H1 (cell line): ENCODE measurements around the gene NACAD. TPM values are rescaled to one million over a fixed set of nuclear protein-coding genes. Genes with fewer than 3 reads are reported as not detected.

Source experiments
- CTCF ChIA-PET: fragments of 300-600 bp; sonication (Branson Sonifier 250); formaldehyde crosslinking; loops from one replicate; lab custom pipeline; 2021; ENCODE audit not compliant: partially characterized antibody; lab: Charles Lee
- POLR2A ChIA-PET: fragments of 300-600 bp; sonication (Branson Sonifier 250); formaldehyde crosslinking; loops from one replicate; lab custom pipeline; 2021; ENCODE audit warnings: inconsistent platforms; ENCODE audit not compliant: partially characterized antibody; lab: Charles Lee
- DNase-seq, 2 experiments: peaks; one replicate each; pipeline versions ENCODE4 v3.0.0 to v3.0.0-alpha.2; 2010 to 2022; ENCODE audit warnings: low spot score in 2 of 2, low read depth in 1 of 2, mixed read lengths in 1 of 2
- FAIRE-seq: peaks from 2 replicates; lab custom pipeline; 2011; peaks lifted over from hg19 to GRCh38; lab: Jason Lieb, UNC
- H2AFZ ChIP-seq: 2 replicates; pipeline ENCODE4 v1.8.1; 2012; ENCODE audit warnings: low read length, inconsistent platforms
- H2AK5ac ChIP-seq: 2 replicates; pipeline ENCODE4 v1.6.1; 2013; ENCODE audit warnings: low read depth, low read length
- H2BK120ac ChIP-seq: replicated peaks from 2 replicates; pipeline ENCODE3; 2013; ENCODE audit warnings: low read depth, low read length, inconsistent platforms
- H2BK12ac ChIP-seq: 2 replicates; pipeline ENCODE4 v1.6.1; 2013; ENCODE audit warnings: low read depth, low read length
- H2BK15ac ChIP-seq: 2 replicates; pipeline ENCODE4 v1.6.1; 2013; ENCODE audit warnings: low read length
- H2BK20ac ChIP-seq: 2 replicates; pipeline ENCODE4 v1.6.1; 2013; ENCODE audit warnings: low read length
- H2BK5ac ChIP-seq: 2 replicates; pipeline ENCODE4 v1.6.1; 2013; ENCODE audit warnings: low read depth, low read length
- H3K14ac ChIP-seq: 2 replicates; pipeline ENCODE4 v1.6.1; 2013; ENCODE audit warnings: inconsistent platforms; ENCODE audit not compliant: insufficient read length
- H3K18ac ChIP-seq: 2 replicates; pipeline ENCODE4 v1.6.1; 2013; ENCODE audit warnings: low read length; ENCODE audit errors: extremely low read depth
- H3K23ac ChIP-seq: 2 replicates; pipeline ENCODE4 v1.6.1; 2013; ENCODE audit warnings: inconsistent platforms; ENCODE audit not compliant: insufficient read length
- H3K23me2 ChIP-seq: 2 replicates; pipeline ENCODE4 v1.6.1; 2013; ENCODE audit warnings: low read depth, low read length
- H3K27ac ChIP-seq: 2 replicates; pipeline ENCODE4 v1.6.1; 2011; ENCODE audit warnings: low read depth, low read length, inconsistent platforms
- H3K27me3 ChIP-seq, 4 experiments: replicated peaks in 1 of 4; 1 replicate in 1 of 4; 2 replicates in 3 of 4; pipeline versions ENCODE4 v1.6.1 to v1.8.1; 2011 to 2013; ENCODE audit warnings: low read length in 3 of 4, mild to moderate bottlenecking in 3 of 4, inconsistent platforms in 2 of 4, mixed read lengths in 2 of 4, moderate library complexity in 1 of 4; ENCODE audit not compliant: control insufficient read depth in 3 of 4, insufficient read depth in 3 of 4; ENCODE audit errors: extremely low read depth in 1 of 4
- H3K36me3 ChIP-seq, 4 experiments: 2 replicates each; pipeline versions ENCODE4 v1.6.1 to v1.8.1; 2011 to 2013; ENCODE audit warnings: mild to moderate bottlenecking in 4 of 4, low read length in 3 of 4, moderate library complexity in 2 of 4, control low read depth in 1 of 4, inconsistent platforms in 1 of 4; ENCODE audit not compliant: insufficient read depth in 4 of 4, control insufficient read depth in 2 of 4
- H3K4ac ChIP-seq: replicated peaks from 2 replicates; pipeline ENCODE3; 2013; ENCODE audit warnings: low read length, low read depth, mixed read lengths, inconsistent platforms; ENCODE audit not compliant: insufficient read length
- H3K4me1 ChIP-seq, 4 experiments: replicated peaks in 1 of 4; 1 replicate in 1 of 4; 2 replicates in 3 of 4; pipeline versions ENCODE4 v1.6.1 to v1.8.1; 2011 to 2013; ENCODE audit warnings: low read length in 3 of 4, inconsistent platforms in 2 of 4, mixed read lengths in 1 of 4; ENCODE audit not compliant: insufficient read depth in 4 of 4, control insufficient read depth in 3 of 4
- H3K4me2 ChIP-seq, 2 experiments: 2 replicates each; pipeline versions ENCODE4 v1.6.1 to v1.8.1; 2011 to 2013; ENCODE audit warnings: low read depth in 2 of 2, low read length in 2 of 2, control low read depth in 1 of 2, inconsistent platforms in 1 of 2, mild to moderate bottlenecking in 1 of 2; ENCODE audit not compliant: insufficient read depth in 1 of 2
- H3K4me3 ChIP-seq, 4 experiments: fragments of 200-600, 300-600 bp in 1 of 4; sonication (generic), shearing (Covaris generic), sonication (Bioruptor Twin) in 1 of 4; 2 replicates each; pipeline versions ENCODE4 v1.5.1 to v1.8.1; 2011 to 2016; ENCODE audit warnings: low read length in 4 of 4, low read depth in 3 of 4, control low read depth in 2 of 4, inconsistent platforms in 2 of 4, mild to moderate bottlenecking in 2 of 4, mixed read lengths in 1 of 4, moderate library complexity in 1 of 4; ENCODE audit not compliant: insufficient read depth in 2 of 4; ENCODE audit errors: extremely low read depth in 1 of 4
- H3K56ac ChIP-seq: replicated peaks from 2 replicates; pipeline ENCODE3; 2013; ENCODE audit warnings: low read depth, mild to moderate bottlenecking, mixed read lengths, low read length, inconsistent platforms; ENCODE audit not compliant: insufficient read length
- H3K79me1 ChIP-seq: 2 replicates; pipeline ENCODE4 v1.6.1; 2013; ENCODE audit warnings: low read depth, low read length, control low read depth
- H3K79me2 ChIP-seq, 2 experiments: 2 replicates each; pipeline versions ENCODE4 v1.6.1 to v1.8.1; 2012 to 2013; ENCODE audit warnings: low read length in 2 of 2, mild to moderate bottlenecking in 2 of 2, inconsistent platforms in 1 of 2; ENCODE audit not compliant: insufficient read depth in 2 of 2, control insufficient read depth in 1 of 2
- H3K9ac ChIP-seq, 4 experiments: replicated peaks in 1 of 4; 1 replicate in 1 of 4; 2 replicates in 3 of 4; pipeline versions ENCODE4 v1.6.1 to v1.8.1; 2011 to 2013; ENCODE audit warnings: low read depth in 3 of 4, low read length in 3 of 4, control low read depth in 2 of 4, mild to moderate bottlenecking in 2 of 4, moderate library complexity in 2 of 4, inconsistent platforms in 1 of 4; ENCODE audit errors: extremely low read depth in 1 of 4
- H3K9me3 ChIP-seq, 2 experiments: 2 replicates each; pipeline versions ENCODE4 v1.6.1 to v1.8.1; 2012 to 2013; ENCODE audit warnings: mild to moderate bottlenecking in 2 of 2, moderate library complexity in 2 of 2, control low read depth in 1 of 2, inconsistent platforms in 1 of 2, low read depth in 1 of 2, low read length in 1 of 2, mixed read lengths in 1 of 2; ENCODE audit not compliant: insufficient read depth in 2 of 2
- H4K20me1 ChIP-seq, 2 experiments: replicated peaks in 1 of 2; 2 replicates each; pipeline versions ENCODE3 to v1.8.1; 2011 to 2013; ENCODE audit warnings: inconsistent platforms in 2 of 2, low read length in 2 of 2, mild to moderate bottlenecking in 1 of 2; ENCODE audit not compliant: insufficient read depth in 2 of 2, control insufficient read depth in 1 of 2
- H4K5ac ChIP-seq: 2 replicates; pipeline ENCODE4 v1.6.1; 2013; ENCODE audit warnings: low read length, low read depth, mixed read lengths, inconsistent platforms; ENCODE audit not compliant: insufficient read length
- H4K8ac ChIP-seq: 2 replicates; pipeline ENCODE4 v1.8.0; 2013; ENCODE audit warnings: mild to moderate bottlenecking, moderate library complexity, low read length, inconsistent platforms; ENCODE audit not compliant: insufficient read depth; ENCODE audit errors: extremely low read depth
- H4K91ac ChIP-seq: replicated peaks from 2 replicates; pipeline ENCODE3; 2013; ENCODE audit warnings: low read length, mixed read lengths, inconsistent platforms; ENCODE audit not compliant: insufficient read length
- BCL11A ChIP-seq, 2 experiments: IDR thresholded peaks; one replicate each; pipeline ENCODE4 v1.6.1; 2011; ENCODE audit warnings: low read depth in 2 of 2, low read length in 2 of 2, mild to moderate bottlenecking in 2 of 2
- CREB1 ChIP-seq: IDR thresholded peaks from 2 replicates; pipeline ENCODE4 v1.6.1; 2012; ENCODE audit warnings: inconsistent platforms
- EP300 ChIP-seq, 2 experiments: IDR thresholded peaks; 1 replicate in 1 of 2; 2 replicates in 1 of 2; pipeline ENCODE4 v1.6.1; 2011 to 2012; ENCODE audit warnings: low read depth in 2 of 2, low read length in 2 of 2, mild to moderate bottlenecking in 2 of 2, borderline replicate concordance in 1 of 2, inconsistent platforms in 1 of 2, moderate library complexity in 1 of 2
- HDAC2 ChIP-seq, 2 experiments: fragments of 300-600 bp in 1 of 2; sonication (generic) in 1 of 2; IDR thresholded peaks; 2 replicates each; pipeline ENCODE4 v1.6.1; 2011 to 2012; ENCODE audit warnings: low read depth in 2 of 2, low read length in 2 of 2, mild to moderate bottlenecking in 2 of 2, moderate library complexity in 2 of 2, borderline replicate concordance in 1 of 2, inconsistent platforms in 1 of 2
- HDAC6 ChIP-seq: IDR thresholded peaks from one replicate; pipeline ENCODE4 v1.7.1; 2012; ENCODE audit warnings: low read depth, mild to moderate bottlenecking, inconsistent platforms, low read length, moderate library complexity
- KDM1A ChIP-seq: fragments of 200-600, 300-600 bp; sonication (generic); IDR thresholded peaks from 2 replicates; pipeline ENCODE4 v1.7.1; 2016; ENCODE audit warnings: mild to moderate bottlenecking, low read length, borderline replicate concordance
- KDM5A ChIP-seq: fragments of 200-600 bp; IDR thresholded peaks from 2 replicates; pipeline ENCODE4 v1.7.1; 2012; ENCODE audit warnings: mild to moderate bottlenecking, low read length, inconsistent platforms, mixed read lengths
- RNF2 ChIP-seq: fragments of 200-900, 300-1000 bp; sonication (generic); IDR thresholded peaks from 2 replicates; pipeline ENCODE4 v1.7.1; 2016; ENCODE audit warnings: borderline replicate concordance, low read depth, mild to moderate bottlenecking, antibody characterized with exemption, low read length; ENCODE audit not compliant: poor library complexity, severe bottlenecking; ENCODE audit errors: missing control alignments
- SIN3A ChIP-seq, 2 experiments: IDR thresholded peaks in 1 of 2; conservative IDR thresholded peaks in 1 of 2; 2 replicates each; pipeline ENCODE4 v1.6.1; 2011 to 2012; ENCODE audit warnings: low read length in 2 of 2, improper control_type of control experiment in 1 of 2, low read depth in 1 of 2, mild to moderate bottlenecking in 1 of 2
- SP1 ChIP-seq: IDR thresholded peaks from 2 replicates; pipeline ENCODE4 v1.6.1; 2011; ENCODE audit warnings: low read depth, low read length
- SUZ12 ChIP-seq: fragments of 200-600 bp; sonication (generic); IDR thresholded peaks from 2 replicates; pipeline ENCODE4 v1.6.1; 2012; ENCODE audit warnings: mild to moderate bottlenecking, inconsistent platforms, low read length, moderate library complexity, mixed read lengths
- ZNF274 ChIP-seq: IDR thresholded peaks from 2 replicates; pipeline ENCODE4 v1.7.0; 2012; ENCODE audit warnings: low read length, borderline replicate concordance; ENCODE audit errors: extremely low read depth
- WGBS, 2 experiments: shearing (Covaris generic) in 1 of 2; methylation state at CpG; one replicate each; pipeline versions ENCODE4 v1.1.6 to v1.1.7; 2013 to 2015; ENCODE audit warnings: low lambda C conversion rate in 2 of 2, mixed read lengths in 2 of 2, inconsistent platforms in 1 of 2, low coverage in 1 of 2, missing lambda C conversion rate in 1 of 2; ENCODE audit not compliant: insufficient replicate concordance in 2 of 2, insufficient coverage in 1 of 2, insufficient read length in 1 of 2; ENCODE audit errors: extremely low coverage in 1 of 2, missing lambda C conversion rate in 1 of 2; 5-methylcytosine and 5-hydroxymethylcytosine counted together
- polyA plus RNA-seq, 7 experiments: library from polyadenylated mRNA; depleted of rRNA in 3 of 7; stranded (reverse) in 5 of 7; unstranded in 2 of 7; fragments of >200 nt in 5 of 7; fragments of 200-250 nt in 2 of 7; gene quantifications; 1 replicate in 5 of 7; 2 replicates in 1 of 7; 4 replicates in 1 of 7; pipeline versions ENCODE4 v1.2.1 to v1.2.3, GENCODE V29; 2011 to 2013; ENCODE audit warnings: missing spikeins in 2 of 7, mixed read lengths in 2 of 7
- total RNA-seq: library from RNA; stranded (reverse); fragmentation: NEBNext Ultra II Directional; extraction: Animal tissue kit (Norgen Biotek cat#: 25700); gene quantifications from 2 replicates; pipeline ENCODE4 v1.2.1, GENCODE V29; 2021

Gene NACAD
- total and polyA plus RNA-seq, 2 of the 8 experiments (the other 6 are each of a cell fraction or from before 2014, with no cell fraction given) = 1.3 to 6.0 TPM

GRCh38 chr7:45060295-45060694, 28.5 kb downstream of the NACAD start:
- Histone ChIP-seq H3K27me3 (no peaks in the 10 kb centered on the region), H2AFZ (no peak overlapping the region), H3K23ac (no peak overlapping the region), H3K9me3 (no peaks in the 10 kb centered on the region), H3K79me1 (no peaks in the 10 kb centered on the region; the same call in 1 of the 2 replicates), H2BK15ac (no peak overlapping the region), H2BK20ac (no peak overlapping the region), H3K18ac (no peak overlapping the region), H3K56ac (no peak overlapping the region), H3K14ac (no peak overlapping the region), H2BK5ac (no peak overlapping the region), H3K36me3 (peaks cover 0 to 4% (median 3%) of the 10 kb centered on the region in 4 experiments; a peak in 5 of 8 replicates), H3K79me2 (peaks cover 0 to 3% of the 10 kb centered on the region in 2 experiments; a peak in 1 of 4 replicates), H3K4me3 (no peak overlapping the region), H3K4ac (no peak overlapping the region), H2BK120ac (no peak overlapping the region), H2AK5ac (no peak overlapping the region), H4K91ac (no peak overlapping the region), H3K23me2 (no peaks in the 10 kb centered on the region), H2BK12ac (no peak overlapping the region), H4K8ac (no peak overlapping the region), H3K4me2 (no peak overlapping the region), H3K9ac (no peak overlapping the region), H3K27ac (no peak overlapping the region), H3K4me1 (no peaks in the 10 kb centered on the region), H4K20me1 (peaks cover 2 to 3% of the 10 kb centered on the region in 2 experiments), H4K5ac (no peak overlapping the region)
- no peak for FAIRE-seq
- DNase-seq = no peak
- 86% methylated on average over 3 of the region's 3 CpGs; no CpG with 5 or more reads in 1 of the 2 experiments for WGBS, 2 experiments
- CTCF ChIA-PET = interaction anchor here (1.3 kb wide), 1 partner anchor 11 kb away, joined by 3 read pairs; no protein-coding TSS in a partner anchor
- POLR2A ChIA-PET = no interaction called here
- no peak for TF ChIP-seq RNF2
- TF ChIP-seq KDM1A = no peak
- TF ChIP-seq ZNF274 = no peak
- TF ChIP-seq HDAC2 (IDR thresholded peaks at IDR 0.05; ENCODE audit: borderline replicate concordance in 1 of 2, low read depth in 2 of 2, low read length in 2 of 2) = no peak
- no peak for TF ChIP-seq HDAC6
- TF ChIP-seq SP1 = no peak
- no peak for TF ChIP-seq SIN3A (conservative IDR thresholded peaks at IDR 0.05 in 1 of 2, IDR thresholded peaks at IDR 0.05 in 1 of 2; ENCODE audit: low read depth in 1 of 2, low read length in 2 of 2)
- no peak for TF ChIP-seq SUZ12
- no peak for TF ChIP-seq KDM5A
- TF ChIP-seq CREB1 = no peak
- no peak for TF ChIP-seq BCL11A (IDR thresholded peaks at IDR 0.05; ENCODE audit: low read depth in 2 of 2, low read length in 2 of 2)
- no peak for TF ChIP-seq EP300 (IDR thresholded peaks at IDR 0.05; ENCODE audit: borderline replicate concordance in 1 of 2, low read depth in 2 of 2, low read length in 2 of 2)
